ENCODE data around the gene BCL7C. TPM values are rescaled to one million over a fixed set of nuclear protein-coding genes. Genes with fewer than 3 reads are reported as not detected.

BCL7C gene
- total and polyA plus RNA-seq, 10 of the 15 experiments (the other 5 are each of a cell fraction or from before 2014, with no cell fraction given) = 1.1 to 30.5 (median 13.7) TPM

GRCh38 chr16:30910427-30911029 is 16.7 kb upstream of the BCL7C start:
- no peak for TF ChIP-seq FOXK2 (IDR thresholded peaks at IDR 0.05)
- no peak for TF ChIP-seq POLR2AphosphoS5 (IDR thresholded peaks at IDR 0.05; ENCODE audit: low read length)
- TF ChIP-seq JUNB (IDR thresholded peaks at IDR 0.05) = no peak
- TF ChIP-seq CEBPB (IDR thresholded peaks at IDR 0.05; ENCODE audit: borderline replicate concordance in 1 of 2, low read depth in 2 of 2, low read length in 2 of 2) = no peak
- TF ChIP-seq ELK1 (IDR thresholded peaks at IDR 0.05; ENCODE audit: low read depth, low read length) = no peak
- no peak for TF ChIP-seq YY1 (IDR thresholded peaks at IDR 0.05; ENCODE audit: low read depth, low read length)
- no peak for TF ChIP-seq CHD2 (IDR thresholded peaks at IDR 0.05; ENCODE audit: borderline replicate concordance, low read depth, low read length)
- TF ChIP-seq EP300 (IDR thresholded peaks at IDR 0.05; ENCODE audit: borderline replicate concordance in 1 of 2, control insufficient read depth in 1 of 2, low read depth in 2 of 2, low read length in 2 of 2) = no peak
- TF ChIP-seq PRDM15 (CRISPR knock-in tag; IDR thresholded peaks at IDR 0.05) = no peak
- no peak for TF ChIP-seq BCL11A (IDR thresholded peaks at IDR 0.05; ENCODE audit: low read depth, low read length)
- TF ChIP-seq ASH2L (IDR thresholded peaks at IDR 0.05; ENCODE audit: borderline replicate concordance, low read depth) = no peak
- no peak for TF ChIP-seq MTA3 (IDR thresholded peaks at IDR 0.05; ENCODE audit: borderline replicate concordance, low read length)
- no peaks in the 10 kb centered on the region for H3K4me1 ChIP-seq (ENCODE audit: control insufficient read depth, insufficient read depth, low read length)
- DNase-seq (ENCODE audit: low read depth, low spot score) (no peak), ATAC-seq (no peak), FAIRE-seq (no peak)
- in situ Hi-C loops (cut with MboI) = no loop called here
- no peak overlapping the region for H3K4me2 ChIP-seq (ENCODE audit: control insufficient read depth, insufficient read depth)
- ChIA-PET CTCF (no interaction called here), POLR2A (no interaction called here), RAD21 (ENCODE audit: unreplicated experiment) (no interaction called here), SMC1A (ENCODE audit: uncharacterized antibody, unreplicated experiment) (interaction anchor here (1.3 kb wide), 1 partner anchor 65 kb away, joined by 4 read pairs; no protein-coding TSS in a partner anchor)
- WGBS (ENCODE audit: insufficient coverage, insufficient replicate concordance, low lambda C conversion rate, missing lambda C conversion rate) = 24% methylated on average over 18 of the region's 18 CpGs
- no peaks in the 10 kb centered on the region for H3K36me3 ChIP-seq (ENCODE audit: control insufficient read depth in 2 of 2, insufficient read depth in 2 of 2, low read length in 1 of 2)
- H2AFZ ChIP-seq (ENCODE audit: control insufficient read depth, low read depth, low read length) = no peak overlapping the region
- H3K27me3 ChIP-seq (replicated peaks in 1 of 2; ENCODE audit: control insufficient read depth in 2 of 2, insufficient read depth in 2 of 2, low read length in 1 of 2) = no peaks in the 10 kb centered on the region; a peak in 1 of 4 replicates
- no peak overlapping the region for H3K9ac ChIP-seq (ENCODE audit: control insufficient read depth, insufficient read depth, low read length)
- intact Hi-C loops (cut with micrococcal nuclease; ENCODE audit: unreplicated experiment) = no loop called here
- BruUV-seq (replicated peaks) = no TSS peak
- H4K20me1 ChIP-seq (ENCODE audit: control insufficient read depth, insufficient read depth) = no peaks in the 10 kb centered on the region
- no peaks in the 10 kb centered on the region for H3K79me2 ChIP-seq (ENCODE audit: control insufficient read depth, insufficient read depth, low read length)
- H3K4me3 ChIP-seq = no peak overlapping the region
- no peak overlapping the region for H3K27ac ChIP-seq (ENCODE audit: control insufficient read depth, insufficient read depth)
- no peaks in the 10 kb centered on the region for H3K9me3 ChIP-seq (replicated peaks; ENCODE audit: control insufficient read depth, insufficient read depth, low read length)

Data from GM12878 (cell line).